Activated CD4-positive, alpha-beta T cell treated with anti-CD3 and anti-CD28 coated beads, Interleukin-2, amount 50 U/mL, for 24 hours (primary cell): ENCODE results near the gene PDE4A.
"Not testable (repeated sequence)": the region's sequence is repeated elsewhere in the genome, so short reads cannot be mapped to it uniquely, and the experiment has no call there.

ENCODE experiments used
- DNase-seq, 2 donors: peaks; one replicate each; pipeline ENCODE4 v3.0.0-alpha.2; 2020; ENCODE audit warnings: low read depth in 1 of 2, low spot score in 1 of 2

Gene PDE4A

DNA sequence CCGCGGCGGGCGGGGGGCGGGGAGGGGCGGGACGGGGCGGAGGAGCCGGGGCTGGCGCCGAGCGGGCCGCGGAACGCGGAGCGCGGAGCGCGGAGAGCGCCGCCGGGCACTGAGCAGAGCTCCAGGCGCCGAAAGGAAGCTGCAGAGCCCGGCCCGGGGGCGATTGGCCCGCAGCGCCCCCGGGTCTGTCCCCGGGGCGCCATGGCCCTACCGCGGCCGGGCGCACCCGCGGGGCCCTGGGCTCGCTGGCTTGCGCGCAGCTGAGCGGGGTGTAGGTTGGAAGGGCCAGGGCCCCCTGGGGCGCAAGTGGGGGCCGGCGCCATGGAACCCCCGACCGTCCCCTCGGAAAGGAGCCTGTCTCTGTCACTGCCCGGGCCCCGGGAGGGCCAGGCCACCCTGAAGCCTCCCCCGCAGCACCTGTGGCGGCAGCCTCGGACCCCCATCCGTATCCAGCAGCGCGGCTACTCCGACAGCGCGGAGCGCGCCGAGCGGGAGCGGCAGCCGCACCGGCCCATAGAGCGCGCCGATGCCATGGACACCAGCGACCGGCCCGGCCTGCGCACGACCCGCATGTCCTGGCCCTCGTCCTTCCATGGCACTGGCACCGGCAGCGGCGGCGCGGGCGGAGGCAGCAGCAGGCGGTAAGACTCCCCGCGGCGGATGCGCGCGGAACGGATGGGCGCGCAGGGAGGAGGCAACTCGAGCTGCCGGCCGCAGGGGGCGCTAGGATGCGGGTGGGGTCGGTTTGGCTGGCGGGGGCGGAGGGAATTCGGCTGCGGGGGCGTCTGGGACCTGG, at the start of gene PDE4A:
PDE4A (plus strand) TSS at position 95 of the 796 bp plus-strand sequence; CDS start at position 322, 227 bp downstream.
- no peak for DNase-seq

- no peak for DNase-seq
Measured at GRCh38 chr19:10372690-10373089, 47.6 kb upstream of the PDE4A start.

GRCh38 chr19:10374931-10375330, 45.4 kb upstream of the PDE4A start:
- no peak for DNase-seq

DNA sequence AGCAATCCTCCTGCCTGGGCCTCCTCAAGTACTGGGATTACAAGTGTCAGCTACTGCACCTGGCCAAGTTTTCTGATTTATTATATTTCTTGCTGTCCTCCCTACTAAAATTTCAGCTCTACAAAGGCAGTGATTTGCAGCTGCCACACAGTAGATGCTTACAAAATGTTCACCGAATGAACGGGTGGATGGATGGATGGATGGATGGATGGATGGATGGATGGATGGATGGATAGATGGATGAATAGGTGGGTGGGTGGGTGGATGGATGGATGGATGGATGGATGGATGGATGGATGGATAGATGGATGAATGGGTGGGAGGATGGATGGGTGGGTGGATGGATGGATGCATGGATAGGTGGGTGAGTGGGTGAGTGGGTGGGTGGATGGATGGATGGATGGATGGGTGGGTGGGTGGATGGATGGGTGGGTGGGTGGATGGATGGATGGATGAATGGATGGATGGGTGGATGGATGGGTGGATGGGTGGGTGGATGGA, 43.1 kb upstream of the PDE4A start:
- not testable (repeated sequence) for DNase-seq

DNA sequence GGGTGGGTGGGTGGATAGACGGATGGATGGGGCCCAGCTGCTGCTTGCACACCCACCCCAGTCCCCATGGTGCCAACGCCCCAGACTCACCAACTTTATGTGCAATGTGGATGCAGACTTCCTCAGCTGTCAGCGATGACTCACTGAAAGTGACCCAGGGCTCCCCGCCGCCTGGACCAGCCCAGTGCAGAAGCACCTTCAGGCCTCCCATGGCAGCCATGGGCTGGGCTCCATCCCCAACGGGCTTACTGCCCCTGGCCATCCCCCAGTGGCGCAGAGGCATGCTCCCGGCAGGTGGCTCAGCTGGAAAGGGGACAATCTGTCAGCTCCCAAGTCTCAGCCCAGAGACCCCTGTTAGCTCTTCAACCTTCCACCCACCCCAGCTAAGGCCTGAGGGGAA, 42.2 kb upstream of the PDE4A start:
- DNase-seq: no peak

- no peak for DNase-seq
Measured at GRCh38 chr19:10379880-10380312, 40.4 kb upstream of the PDE4A start.

DNA sequence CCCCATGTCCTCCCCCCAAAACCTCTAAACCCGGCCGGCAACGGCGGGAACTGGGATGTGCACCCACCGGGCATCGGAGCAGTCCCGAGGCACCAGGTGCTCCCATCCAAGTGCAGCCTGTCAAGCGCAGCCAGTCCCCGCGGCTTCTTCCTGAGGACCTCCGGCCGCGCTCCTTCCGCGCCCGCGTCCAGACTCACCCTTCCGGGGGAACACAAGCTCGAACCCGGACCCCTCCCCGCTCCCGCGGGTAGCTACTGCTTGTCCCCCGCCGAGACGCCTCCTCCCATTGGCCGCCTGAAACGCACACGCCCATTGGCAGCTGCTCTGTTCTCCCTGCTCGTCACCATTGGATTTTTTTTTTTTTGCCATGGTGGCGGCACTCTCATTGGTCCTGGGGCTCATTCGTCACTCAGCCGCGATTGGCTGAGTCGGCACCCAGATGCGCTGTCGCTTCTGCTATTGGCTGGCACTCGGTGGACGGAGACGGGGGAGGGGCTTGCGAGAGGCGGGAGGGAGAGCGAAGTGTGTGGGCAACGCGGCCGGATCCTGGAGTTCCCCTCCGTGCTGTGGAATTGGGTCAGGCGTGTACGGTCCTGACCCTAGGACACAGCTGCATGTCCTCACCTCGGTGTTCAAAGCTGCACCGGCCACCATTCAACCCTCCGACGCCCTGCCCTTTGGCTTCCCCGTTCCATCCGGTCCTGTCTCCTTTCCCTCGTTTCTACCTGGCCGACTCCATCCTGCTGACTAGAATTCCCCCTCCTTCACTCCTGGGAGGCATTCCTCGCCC, 39.8 kb upstream of the PDE4A start, which contains the start of gene TYK2:
TYK2 (minus strand) TSS at position 260 of the 790 bp plus-strand sequence. CDS start 2,166 bp downstream, outside the sequence.
- peak; percentile 89 to 94 for DNase-seq

GRCh38 chr19:10383223-10383499, 37.2 kb upstream of the PDE4A start:
- DNase-seq: not testable (repeated sequence)

DNA sequence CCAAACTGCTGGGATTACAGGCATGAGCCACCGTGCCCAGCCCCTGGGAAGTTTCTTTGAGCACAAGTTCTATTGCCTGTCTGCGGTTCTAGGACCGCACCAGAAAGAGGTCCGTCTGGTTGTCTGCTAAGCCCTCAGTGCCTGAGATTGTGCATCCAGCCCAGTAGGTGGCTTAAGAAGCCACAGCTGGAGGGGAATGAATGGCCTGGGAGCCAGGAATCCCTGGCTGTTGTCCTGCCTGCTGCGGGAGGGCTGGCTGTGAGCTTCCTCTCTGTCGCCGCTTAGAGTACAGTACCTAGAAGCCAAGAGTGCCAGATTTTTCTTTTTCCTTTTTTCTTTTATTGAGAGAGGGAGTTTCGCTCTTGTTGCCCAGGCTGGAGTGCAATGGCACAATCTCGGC, 35.8 kb upstream of the PDE4A start:
- no peak for DNase-seq

GRCh38 chr19:10388957-10389356, 31.4 kb upstream of the PDE4A start:
- DNase-seq: peak; percentile 77 to 79

- DNase-seq: no peak
Measured at GRCh38 chr19:10389863-10390262, 30.5 kb upstream of the PDE4A start.

GRCh38 chr19:10390652-10391286, 29.6 kb upstream of the PDE4A start:
- peak in 1 of 2 donors; percentile 62 for DNase-seq

DNA sequence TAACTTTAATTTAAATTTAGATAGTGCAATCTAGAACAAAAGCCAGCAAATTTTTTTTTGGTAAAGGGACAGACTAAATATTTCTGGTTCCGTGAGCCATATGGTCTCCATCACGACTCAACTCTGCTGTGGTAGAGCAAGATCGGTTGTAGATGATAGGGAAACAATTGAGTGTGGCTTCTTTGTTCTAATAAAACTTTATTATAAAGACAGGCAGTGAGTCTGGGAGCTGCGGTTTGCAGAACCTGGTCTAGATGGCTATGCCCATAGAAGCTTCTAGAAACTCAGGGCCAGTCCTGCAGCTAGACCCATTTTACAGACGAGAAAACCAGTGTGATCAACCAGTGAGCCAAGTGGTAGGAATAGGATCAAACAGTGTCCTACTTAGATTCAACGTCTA, 28.2 kb upstream of the PDE4A start:
- no peak for DNase-seq

GRCh38 chr19:10393137-10393536, 27.2 kb upstream of the PDE4A start:
- no peak for DNase-seq

GRCh38 chr19:10395003-10395402, 25.3 kb upstream of the PDE4A start:
- no peak for DNase-seq

GRCh38 chr19:10395436-10395835, 24.9 kb upstream of the PDE4A start:
- DNase-seq: no peak

DNA sequence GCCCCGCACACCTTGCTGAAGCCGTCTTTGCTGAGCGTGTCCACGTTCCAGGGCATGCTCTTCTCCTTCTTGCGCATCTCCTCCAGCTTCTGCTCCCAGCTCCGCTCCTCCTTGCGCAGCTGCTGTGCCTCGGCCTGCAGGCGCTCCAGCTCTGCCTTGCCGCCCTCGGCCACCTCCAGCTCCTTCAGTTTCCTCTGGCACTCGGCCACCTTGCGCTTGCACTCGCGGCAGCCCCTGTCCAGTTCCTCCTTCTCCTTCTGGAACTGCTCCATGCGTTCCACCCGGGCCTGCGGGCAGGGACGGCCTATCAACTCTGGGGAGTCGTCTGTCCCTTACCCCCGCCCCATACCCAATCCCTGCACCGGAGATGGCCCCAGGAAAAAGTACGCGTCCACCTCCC, 24.4 kb upstream of the PDE4A start:
- DNase-seq: no peak

GRCh38 chr19:10398819-10399218, 21.5 kb upstream of the PDE4A start:
- no peak for DNase-seq

DNA sequence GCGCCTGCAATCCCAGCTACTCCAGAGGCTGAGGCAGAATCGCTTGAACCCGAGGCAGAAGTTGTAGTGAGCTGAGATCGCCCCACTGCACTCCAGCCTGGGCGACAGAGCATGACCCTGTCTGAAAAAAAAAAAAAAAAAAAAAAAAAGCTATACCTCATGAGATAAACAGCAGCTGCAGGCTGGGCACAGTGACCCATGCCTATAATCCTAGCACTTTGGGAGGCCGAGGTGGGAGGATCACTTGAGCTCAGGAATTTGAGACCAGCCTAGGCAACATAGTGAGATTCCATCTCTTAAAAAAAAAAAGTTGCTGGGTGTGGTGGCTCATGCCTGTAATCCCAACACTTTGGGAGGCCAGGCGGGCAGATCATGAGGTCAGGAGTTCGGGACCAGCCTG, 21.0 kb upstream of the PDE4A start:
- not testable (repeated sequence) for DNase-seq

GRCh38 chr19:10399878-10400277, 20.5 kb upstream of the PDE4A start:
- no peak for DNase-seq

GRCh38 chr19:10402441-10403038, 17.8 kb upstream of the PDE4A start:
- no peak for DNase-seq
